K562 (cell line): ENCODE data around the gene TEPSIN. TPM values are rescaled to one million over a fixed set of nuclear protein-coding genes. Genes with fewer than 3 reads are reported as not detected.

ENCODE experiments used
- HEY1 ChIP-seq: fragments of 250-450 bp; sonication (Bioruptor Pico); IDR thresholded peaks from 2 replicates; pipeline ENCODE4 v1.5.0; 2020; ENCODE audit warnings: mild to moderate bottlenecking, moderate library complexity, borderline replicate concordance
- TFAP4 ChIP-seq: sonication (generic); formaldehyde crosslinking; IDR thresholded peaks from 2 replicates; pipeline ENCODE4 v1.8.0; 2022; ENCODE audit warnings: missing genetic modification reagents, mild to moderate bottlenecking, moderate library complexity, borderline replicate concordance
- polyA plus RNA-seq, 8 experiments: library from polyadenylated mRNA; depleted of rRNA in 4 of 8; stranded (reverse) in 5 of 8; unstranded in 3 of 8; fragments of >200 nt; fragmentation: Nextera tagmentation in 2 of 8; fragmentation: Illumina TruSeq in 1 of 8; extraction: Ambion mirVana in 2 of 8; extraction: Trizol in 1 of 8; gene quantifications; 2 replicates each; pipeline versions ENCODE4 v1.2.1 to v1.2.3, GENCODE V29; 2011 to 2014; ENCODE audit warnings: inconsistent platforms in 1 of 8, missing spikeins in 1 of 8
- total RNA-seq, 7 experiments: library from RNA; depleted of rRNA in 6 of 7; stranded (reverse); fragments of >200 nt in 6 of 7; fragmentation: Illumina TruSeq in 2 of 7; extraction: Trizol in 2 of 7; gene quantifications; 2 replicates each; pipeline versions ENCODE4 v1.2.1 to v1.2.3, GENCODE V29; 2011 to 2021; ENCODE audit warnings: low replicate concordance in 1 of 7
- TF ChIP-seq, protein P1 (sequence below): fragments of 200-600 bp; sonication (generic); IDR thresholded peaks from one replicate; pipeline ENCODE4 v1.6.1; 2012; ENCODE audit warnings: mild to moderate bottlenecking, low read depth, low read length, inconsistent platforms

Gene TEPSIN
- total and polyA plus RNA-seq, 9 of the 15 experiments (the other 6 are each of a cell fraction or from before 2014, with no cell fraction given), result 0.80 to 29.8 (median 5.3) TPM

DNA sequence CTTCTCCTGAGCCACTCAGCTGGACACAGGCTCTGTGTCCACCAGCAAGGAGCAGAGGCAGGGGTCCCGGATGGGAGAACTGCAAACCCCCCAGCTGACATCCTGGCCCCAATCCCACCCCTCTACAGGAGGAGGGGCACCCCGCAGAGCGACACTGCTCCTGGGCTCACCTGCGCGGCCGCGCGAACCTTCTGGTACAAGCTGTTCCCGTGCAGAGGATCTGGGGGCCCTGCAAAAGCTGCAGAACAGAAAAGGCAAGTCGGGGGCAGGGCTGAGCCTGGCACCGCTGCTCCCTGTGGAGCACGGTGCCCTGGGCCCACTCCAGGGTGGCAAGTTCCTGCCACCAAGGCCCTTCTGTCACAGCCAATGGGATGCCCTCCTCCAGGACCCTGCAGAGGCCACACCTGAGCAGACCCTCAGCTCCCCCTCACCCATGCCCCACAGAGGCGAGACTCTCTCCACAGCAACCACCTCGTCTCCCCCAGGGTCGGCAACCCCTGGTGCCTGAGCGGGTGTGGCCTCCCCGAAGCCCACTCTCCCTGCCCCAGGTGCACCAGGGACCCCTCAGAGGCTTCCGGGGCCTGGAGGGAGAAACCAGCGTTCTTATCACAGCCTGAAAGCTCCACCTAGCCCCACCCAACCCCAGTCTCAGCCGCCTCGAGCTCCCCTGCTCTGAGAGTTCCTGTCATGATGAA is 4.9 kb downstream of the TEPSIN start (continued):
- TF ChIP-seq, protein P1, sequence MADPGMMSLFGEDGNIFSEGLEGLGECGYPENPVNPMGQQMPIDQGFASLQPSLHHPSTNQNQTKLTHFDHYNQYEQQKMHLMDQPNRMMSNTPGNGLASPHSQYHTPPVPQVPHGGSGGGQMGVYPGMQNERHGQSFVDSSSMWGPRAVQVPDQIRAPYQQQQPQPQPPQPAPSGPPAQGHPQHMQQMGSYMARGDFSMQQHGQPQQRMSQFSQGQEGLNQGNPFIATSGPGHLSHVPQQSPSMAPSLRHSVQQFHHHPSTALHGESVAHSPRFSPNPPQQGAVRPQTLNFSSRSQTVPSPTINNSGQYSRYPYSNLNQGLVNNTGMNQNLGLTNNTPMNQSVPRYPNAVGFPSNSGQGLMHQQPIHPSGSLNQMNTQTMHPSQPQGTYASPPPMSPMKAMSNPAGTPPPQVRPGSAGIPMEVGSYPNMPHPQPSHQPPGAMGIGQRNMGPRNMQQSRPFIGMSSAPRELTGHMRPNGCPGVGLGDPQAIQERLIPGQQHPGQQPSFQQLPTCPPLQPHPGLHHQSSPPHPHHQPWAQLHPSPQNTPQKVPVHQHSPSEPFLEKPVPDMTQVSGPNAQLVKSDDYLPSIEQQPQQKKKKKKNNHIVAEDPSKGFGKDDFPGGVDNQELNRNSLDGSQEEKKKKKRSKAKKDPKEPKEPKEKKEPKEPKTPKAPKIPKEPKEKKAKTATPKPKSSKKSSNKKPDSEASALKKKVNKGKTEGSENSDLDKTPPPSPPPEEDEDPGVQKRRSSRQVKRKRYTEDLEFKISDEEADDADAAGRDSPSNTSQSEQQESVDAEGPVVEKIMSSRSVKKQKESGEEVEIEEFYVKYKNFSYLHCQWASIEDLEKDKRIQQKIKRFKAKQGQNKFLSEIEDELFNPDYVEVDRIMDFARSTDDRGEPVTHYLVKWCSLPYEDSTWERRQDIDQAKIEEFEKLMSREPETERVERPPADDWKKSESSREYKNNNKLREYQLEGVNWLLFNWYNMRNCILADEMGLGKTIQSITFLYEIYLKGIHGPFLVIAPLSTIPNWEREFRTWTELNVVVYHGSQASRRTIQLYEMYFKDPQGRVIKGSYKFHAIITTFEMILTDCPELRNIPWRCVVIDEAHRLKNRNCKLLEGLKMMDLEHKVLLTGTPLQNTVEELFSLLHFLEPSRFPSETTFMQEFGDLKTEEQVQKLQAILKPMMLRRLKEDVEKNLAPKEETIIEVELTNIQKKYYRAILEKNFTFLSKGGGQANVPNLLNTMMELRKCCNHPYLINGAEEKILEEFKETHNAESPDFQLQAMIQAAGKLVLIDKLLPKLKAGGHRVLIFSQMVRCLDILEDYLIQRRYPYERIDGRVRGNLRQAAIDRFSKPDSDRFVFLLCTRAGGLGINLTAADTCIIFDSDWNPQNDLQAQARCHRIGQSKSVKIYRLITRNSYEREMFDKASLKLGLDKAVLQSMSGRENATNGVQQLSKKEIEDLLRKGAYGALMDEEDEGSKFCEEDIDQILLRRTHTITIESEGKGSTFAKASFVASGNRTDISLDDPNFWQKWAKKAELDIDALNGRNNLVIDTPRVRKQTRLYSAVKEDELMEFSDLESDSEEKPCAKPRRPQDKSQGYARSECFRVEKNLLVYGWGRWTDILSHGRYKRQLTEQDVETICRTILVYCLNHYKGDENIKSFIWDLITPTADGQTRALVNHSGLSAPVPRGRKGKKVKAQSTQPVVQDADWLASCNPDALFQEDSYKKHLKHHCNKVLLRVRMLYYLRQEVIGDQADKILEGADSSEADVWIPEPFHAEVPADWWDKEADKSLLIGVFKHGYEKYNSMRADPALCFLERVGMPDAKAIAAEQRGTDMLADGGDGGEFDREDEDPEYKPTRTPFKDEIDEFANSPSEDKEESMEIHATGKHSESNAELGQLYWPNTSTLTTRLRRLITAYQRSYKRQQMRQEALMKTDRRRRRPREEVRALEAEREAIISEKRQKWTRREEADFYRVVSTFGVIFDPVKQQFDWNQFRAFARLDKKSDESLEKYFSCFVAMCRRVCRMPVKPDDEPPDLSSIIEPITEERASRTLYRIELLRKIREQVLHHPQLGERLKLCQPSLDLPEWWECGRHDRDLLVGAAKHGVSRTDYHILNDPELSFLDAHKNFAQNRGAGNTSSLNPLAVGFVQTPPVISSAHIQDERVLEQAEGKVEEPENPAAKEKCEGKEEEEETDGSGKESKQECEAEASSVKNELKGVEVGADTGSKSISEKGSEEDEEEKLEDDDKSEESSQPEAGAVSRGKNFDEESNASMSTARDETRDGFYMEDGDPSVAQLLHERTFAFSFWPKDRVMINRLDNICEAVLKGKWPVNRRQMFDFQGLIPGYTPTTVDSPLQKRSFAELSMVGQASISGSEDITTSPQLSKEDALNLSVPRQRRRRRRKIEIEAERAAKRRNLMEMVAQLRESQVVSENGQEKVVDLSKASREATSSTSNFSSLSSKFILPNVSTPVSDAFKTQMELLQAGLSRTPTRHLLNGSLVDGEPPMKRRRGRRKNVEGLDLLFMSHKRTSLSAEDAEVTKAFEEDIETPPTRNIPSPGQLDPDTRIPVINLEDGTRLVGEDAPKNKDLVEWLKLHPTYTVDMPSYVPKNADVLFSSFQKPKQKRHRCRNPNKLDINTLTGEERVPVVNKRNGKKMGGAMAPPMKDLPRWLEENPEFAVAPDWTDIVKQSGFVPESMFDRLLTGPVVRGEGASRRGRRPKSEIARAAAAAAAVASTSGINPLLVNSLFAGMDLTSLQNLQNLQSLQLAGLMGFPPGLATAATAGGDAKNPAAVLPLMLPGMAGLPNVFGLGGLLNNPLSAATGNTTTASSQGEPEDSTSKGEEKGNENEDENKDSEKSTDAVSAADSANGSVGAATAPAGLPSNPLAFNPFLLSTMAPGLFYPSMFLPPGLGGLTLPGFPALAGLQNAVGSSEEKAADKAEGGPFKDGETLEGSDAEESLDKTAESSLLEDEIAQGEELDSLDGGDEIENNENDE, result no peak
- TF ChIP-seq TFAP4 (CRISPR knock-in tag), result no peak
- TF ChIP-seq HEY1 (CRISPR knock-in tag), result no peak
